ENCODE results near the gene GABRQ.

The GABRQ gene

DNA sequence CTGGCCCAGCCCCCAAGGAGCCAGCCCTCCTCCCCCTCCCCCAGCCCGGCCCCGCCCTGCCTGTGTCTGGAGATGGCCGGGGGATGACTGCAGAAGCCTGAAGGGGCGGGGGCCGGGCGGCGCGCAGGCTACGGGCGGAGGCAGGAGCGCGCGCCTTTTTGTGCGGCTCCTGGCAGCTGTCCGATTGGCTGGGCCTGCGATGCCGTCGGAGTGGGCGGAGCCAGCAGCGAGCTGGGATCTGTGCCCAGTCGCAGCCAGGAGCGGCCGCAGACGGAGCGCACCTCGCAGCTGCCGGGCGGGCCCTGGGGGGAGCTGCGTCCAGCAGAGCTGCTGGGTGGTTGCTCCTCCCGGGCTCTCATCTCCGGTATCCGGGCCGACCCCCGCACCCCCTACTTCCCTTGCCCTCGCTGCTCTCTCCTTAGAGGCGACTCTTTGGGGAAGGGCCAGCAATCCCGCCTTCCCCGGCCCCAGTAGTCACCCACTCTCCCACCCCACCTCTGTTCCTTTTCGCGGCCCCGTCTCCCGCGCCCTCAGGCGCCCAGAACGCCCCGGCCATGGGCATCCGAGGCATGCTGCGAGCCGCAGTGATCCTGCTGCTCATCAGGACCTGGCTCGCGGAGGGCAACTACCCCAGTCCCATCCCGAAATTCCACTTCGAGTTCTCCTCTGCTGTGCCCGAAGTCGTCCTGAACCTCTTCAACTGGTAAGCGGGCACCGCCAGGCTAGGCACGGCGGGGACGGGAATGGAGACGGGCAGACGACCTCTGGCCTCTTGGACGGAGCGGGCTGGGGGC, at the start of gene GABRQ:
Gene GABRQ (plus strand): TSS at position 247 of the 794 bp plus-strand sequence. CDS start 308 bp downstream, at position 555.
- DNase-seq, result no peak

DNA sequence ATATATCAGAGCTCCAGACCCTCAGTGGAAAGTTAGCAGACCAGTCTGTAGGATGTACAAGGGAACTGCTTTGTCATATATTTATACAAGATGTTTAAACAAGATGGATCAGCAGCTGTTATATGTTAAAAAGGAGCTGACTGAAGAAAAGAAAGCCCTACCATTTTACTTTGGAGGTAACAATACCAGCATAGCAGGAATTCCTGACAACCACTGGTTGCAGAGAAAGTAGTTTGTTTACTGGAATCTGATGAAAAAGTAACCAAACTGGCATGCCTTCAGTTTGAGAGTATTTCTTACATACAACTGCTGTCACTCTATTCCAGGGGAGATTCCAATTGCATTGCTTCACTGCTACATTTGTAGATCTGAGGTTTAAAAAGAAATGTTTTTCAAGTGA, 49.5 kb upstream of the GABRQ start:
- DNase-seq, result no peak

DNA sequence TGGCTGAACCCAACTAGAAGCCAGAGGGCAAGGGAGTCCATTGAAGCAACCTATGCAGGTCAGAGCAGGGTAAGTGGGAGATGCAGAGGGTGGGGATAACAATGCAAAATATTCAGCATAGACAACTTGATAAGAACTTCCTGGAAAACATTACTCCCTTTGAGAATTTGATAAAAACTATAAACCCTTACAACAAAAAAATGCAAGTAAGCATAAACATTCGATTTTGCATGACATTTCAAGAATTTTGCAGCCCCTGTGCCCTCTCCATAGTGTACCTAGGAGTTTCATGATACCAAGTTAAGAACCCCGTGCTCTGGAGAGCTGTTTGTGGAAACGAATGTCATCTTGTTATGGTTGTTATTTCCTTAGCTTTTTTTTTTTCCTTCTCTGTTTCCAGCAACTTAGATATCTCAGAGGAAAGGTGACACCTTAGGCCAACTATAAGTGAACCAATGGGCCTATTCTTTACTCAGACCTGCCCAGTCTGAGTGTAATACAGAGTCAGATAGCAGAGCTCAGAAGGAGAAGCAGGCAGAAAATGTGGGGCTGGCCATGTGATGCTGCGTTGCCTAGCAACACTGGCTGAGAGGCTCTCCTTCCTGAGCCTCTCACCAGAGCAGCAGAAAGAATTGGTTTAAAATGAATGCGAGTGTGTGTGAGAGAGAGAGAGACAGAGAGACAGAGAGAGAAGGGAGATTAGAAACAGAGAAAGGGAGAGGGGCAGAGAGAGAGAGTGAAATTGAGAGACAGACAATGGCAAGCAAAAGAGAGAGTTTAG, 36.7 kb upstream of the GABRQ start:
- no peak for DNase-seq

DNA sequence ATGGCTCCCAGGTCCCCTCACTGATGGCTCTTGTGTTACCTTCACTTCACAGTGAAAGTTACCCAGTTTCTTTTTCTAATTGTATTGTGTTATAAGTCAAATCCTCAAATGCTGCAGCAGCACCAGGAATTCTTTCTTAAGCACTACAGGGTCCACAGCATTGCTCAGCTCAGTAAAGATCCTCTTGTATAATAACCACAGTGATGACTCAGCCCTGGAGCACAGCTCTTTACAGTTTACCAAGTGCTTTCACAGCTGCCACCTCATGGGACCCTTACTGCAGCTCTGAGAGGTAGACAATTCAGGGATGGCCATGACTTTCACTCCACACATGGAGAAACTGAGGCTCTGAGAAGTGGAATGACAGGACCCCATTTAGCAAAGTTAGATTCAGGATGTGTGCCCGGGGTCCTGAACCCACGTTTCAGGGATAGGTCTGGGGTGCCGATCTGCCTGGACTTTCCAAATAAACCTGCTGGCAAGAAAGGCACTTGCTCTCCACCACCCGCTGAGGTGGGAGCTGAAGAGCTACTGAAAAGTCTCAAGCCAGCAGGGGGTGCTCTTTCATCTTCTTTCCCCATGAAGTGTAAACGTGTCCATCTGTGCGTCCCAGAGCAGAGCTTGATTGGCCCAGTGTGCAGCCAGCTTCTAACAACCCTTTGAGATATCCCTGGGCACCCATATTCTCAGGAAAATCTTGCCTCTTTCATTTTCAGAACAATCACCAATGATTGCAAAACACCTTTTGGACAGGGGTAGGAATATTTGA, 35.7 kb upstream of the GABRQ start:
- DNase-seq, result no peak

DNA sequence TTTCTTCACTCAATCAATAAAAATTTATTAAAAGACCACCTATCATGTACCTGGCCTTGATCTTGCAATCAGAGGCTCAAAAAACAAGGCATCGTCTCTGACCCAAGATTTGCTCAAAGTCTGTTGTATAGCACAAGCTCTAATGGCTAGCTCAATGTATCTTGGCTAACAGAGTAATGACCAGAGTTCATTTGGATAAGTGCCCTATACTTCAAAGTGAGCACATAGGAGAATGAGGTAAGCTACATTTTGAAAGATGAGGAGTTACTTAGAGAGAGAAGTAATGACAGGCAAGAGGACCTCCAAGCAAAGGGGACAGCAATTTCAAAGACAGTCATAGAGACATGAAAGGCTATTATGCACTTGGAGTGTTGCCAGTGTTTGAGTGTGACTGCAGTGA, 22.9 kb upstream of the GABRQ start:
- DNase-seq, result no peak

DNA sequence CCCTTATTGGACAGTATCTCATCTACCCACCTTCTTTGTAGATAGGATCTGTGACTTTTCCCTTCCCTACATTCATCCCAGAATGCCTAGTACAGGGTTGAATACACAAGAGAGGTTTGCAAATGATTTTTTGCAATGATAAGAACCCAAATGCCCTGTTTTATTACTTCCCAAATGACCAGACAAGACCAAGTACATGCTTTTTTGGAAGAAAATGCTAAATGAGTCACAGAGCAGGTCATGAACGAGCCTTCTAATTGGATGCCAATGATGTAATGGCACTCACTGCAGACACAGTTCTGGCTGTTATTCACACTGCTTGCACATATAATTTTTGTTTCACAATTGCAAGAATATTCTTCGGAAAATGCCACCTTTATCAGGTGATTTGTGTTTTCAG, 17.8 kb upstream of the GABRQ start:
- no peak for DNase-seq

DNA sequence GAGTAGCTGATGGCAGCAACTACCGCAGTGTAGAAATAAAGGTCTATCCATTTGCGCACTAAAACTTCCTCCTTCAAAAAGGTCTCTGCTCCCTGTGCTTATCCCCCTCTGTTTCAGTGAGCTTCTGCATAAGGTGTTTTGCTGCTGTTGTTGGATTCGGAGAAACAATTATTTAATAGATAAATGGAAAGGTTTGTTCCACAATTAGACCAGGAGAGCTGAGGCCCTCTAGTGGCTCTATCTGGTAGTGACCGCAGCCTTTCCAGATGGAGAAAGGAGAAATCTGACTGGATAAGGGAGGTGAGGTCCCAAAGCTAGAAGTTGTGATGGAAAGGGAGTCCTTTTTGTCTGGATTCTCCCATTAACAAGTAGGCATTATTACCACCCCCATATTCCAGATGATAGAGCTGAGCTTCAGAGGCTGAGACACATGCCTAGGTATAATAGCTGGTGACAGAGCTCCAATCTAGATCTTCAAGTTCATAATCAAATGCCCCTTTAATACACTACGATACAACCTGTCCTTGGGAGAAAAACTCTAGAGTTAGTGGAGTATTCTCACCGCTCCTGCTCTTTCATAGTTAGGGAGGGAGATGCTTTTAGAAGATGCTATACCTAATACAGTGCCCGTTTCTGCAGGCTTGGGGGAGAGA, 5.1 kb upstream of the GABRQ start:
- peak in 1 of 2 donors; percentile 13 for DNase-seq

DNA sequence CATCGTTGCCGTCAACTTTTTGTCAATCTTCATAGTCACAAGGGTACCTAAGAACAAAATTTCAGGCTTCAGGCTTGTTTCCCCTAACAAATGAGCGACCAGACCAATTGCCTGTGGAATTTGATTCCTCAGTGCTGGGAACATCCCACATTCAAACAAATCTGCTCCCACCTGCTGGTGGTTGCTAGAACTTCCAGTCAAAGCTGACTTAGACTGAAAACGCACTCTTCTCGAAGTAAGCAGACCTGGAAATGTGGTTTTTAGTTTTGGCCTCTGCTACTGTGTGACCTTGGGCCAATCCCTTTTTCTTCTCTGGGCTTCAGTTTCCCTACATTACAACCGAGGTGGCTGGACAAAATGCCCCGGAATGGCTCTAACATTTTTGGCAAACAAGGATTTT, 1.8 kb upstream of the GABRQ start:
- no peak for DNase-seq

DNA sequence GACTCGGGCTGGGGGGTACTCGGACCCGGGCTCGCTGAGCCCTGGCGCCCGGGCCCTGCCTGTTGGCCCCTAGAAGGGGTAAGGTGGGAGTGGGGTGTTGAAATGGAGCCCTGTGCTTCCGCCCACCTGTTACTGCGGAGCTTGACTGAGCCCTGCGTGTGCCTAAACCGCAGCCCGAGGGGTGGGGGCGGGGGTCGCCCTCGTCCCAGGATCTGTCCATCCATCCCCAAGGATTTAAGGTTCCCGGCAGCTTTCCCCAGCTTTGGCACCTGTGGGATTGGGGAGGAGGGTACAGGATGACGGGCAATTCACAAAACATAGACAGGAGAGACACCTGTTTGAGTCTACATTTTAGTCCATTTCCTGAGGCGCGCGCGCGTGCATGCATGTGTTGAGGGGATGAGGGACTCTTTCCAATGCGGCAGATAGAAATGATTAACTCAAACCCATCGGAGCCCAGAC, 779 bp downstream of the GABRQ start:
- DNase-seq, result no peak

DNA sequence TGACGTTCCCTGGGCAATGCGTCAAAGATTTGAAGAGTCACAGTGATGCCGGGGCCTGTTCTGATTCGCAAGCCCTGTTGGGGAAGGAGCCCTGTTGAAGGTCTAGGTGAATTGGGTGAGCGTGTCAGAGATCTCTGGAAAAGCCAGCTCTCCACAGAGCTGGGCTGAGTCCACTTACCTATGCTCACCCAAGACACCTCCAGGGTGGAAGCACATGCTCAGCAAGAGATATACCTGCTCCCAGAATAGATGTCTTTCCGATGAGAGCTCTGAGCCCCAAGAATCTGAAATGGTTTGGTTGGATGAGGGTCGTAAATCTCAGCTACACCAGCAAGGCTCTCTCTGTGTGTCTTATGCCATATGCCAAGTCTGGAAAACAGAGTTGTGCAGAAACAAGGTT, 1.7 kb downstream of the GABRQ start:
- no peak for DNase-seq

DNA sequence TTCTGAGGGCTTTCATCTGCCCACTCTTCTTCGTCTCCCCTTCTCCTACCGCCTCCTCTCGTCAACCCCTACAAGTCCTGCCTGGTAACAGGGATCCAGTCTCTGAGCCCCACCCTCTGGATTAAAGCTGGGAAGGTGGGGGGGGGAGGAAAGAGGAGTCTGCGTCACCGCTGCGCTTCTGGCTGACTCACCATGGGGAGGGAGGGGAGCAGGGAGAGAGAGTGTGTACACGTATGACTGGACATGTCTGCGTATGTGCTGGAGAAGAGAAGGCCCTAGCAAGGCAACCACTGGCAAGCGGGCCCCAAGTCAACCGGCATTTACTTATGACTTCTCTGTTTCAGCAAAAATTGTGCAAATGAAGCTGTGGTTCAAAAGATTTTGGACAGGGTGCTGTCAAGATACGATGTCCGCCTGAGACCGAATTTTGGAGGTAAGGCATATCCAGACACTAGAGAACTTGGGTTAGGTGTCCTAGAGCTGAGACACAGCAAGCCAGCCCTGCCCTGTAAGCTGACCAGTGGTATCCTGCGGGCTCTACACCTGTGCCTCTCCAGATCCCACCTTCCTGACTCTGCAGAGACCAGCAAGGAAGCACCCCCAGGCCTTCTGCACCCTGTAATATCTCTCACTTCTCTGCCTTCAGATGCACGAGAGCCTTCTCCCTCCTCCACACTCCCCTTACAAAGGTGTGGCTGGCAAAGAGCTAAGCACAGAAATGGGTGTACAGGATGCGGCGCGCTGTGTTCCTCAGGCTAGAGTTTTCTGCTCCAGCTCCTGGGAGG, 2.5 kb downstream of the GABRQ start:
- no peak for DNase-seq

DNA sequence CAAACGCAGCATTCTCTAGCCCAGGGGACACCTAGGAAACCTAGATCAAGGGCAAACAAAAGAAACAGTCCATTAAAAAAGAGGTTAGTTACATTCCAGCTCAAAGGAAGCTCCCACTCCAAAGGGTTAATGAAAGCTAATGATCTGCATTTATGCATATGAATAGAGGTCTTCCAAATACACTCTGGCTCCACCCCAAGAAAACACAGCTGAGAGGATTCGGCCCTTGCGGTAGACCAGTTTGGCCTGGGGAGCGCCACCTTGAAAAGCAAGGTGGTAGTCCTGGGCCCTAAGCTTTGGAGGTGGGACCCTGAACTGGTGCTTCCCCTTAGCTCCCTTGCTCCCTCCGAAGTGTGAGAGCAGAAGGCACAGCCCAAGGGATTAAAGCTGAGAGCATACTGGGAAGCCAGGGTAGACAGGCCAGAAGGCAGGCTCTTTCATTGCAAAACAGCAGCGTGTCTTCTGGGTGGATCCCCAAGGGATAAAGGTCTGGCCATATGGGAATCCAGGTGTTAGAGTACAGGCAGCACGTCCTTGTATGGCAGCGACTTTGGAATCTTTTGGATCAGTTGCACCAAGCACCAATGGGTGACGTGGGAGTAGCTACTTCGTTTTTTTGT, 3.7 kb downstream of the GABRQ start:
- DNase-seq, result no peak

DNA sequence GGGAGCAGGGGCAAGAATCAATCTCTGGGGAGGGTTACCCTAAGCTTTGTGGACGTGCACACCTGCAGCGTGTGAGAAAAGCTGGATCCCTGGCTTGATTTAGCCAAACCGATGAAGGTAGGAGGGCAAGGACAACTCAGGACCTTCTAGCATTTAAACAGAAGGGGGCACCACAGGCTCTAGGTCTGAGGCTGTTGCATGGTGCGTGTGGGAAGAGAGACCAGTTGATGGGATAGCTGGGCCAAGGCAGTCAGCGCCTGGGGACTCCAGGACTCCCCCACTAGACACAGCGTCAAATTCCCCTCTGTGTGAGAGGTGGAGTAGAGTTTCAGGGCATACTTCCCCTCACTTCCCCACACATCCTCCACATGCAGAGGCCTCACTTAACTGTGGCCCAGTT, 4.3 kb downstream of the GABRQ start:
- DNase-seq, result no peak

DNA sequence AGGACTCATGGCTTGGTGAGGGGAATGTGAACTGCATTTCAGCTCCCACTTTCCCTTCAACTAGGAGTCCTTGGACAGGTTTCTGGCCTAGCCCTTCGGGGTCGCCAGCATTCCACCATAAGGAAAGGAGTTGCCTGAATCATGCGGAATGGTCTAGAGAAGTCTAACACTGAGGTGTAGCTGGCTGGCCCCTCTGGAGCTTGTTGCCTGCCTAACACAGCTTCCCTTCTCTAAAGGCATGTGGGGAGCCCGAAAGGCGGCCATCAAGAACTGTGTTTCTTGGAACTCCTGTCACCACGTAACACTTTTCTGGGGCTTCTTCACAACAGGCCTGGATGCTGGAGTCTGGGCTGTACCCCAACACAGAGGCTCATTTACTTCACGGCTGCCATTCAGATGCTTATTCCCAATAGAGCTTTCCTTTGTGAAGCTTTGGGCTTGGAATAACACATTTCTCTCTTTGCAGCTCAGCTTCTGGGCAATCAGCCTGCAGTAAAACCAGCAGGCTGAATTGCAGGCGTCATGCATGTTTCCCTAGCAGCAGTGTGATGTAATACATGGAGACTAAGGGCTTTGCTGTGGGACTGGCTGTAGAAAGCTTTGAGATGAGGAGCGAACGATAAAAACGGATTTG, 5.4 kb downstream of the GABRQ start:
- DNase-seq, result no peak

DNA sequence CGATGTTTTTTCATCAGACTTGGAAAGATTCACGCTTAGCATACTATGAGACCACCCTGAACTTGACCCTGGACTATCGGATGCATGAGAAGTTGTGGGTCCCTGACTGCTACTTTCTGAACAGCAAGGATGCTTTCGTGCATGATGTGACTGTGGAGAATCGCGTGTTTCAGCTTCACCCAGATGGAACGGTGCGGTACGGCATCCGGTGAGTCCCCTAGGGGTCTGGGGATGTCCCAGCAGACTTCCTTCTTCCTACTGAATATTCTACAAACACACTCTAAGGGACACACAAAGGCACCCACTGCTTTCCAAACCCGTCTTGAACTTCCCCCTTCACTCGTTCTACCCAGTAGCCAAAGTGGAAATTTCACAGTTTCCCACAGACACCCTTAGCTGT, 9.3 kb downstream of the GABRQ start:
- DNase-seq, result no peak

DNA sequence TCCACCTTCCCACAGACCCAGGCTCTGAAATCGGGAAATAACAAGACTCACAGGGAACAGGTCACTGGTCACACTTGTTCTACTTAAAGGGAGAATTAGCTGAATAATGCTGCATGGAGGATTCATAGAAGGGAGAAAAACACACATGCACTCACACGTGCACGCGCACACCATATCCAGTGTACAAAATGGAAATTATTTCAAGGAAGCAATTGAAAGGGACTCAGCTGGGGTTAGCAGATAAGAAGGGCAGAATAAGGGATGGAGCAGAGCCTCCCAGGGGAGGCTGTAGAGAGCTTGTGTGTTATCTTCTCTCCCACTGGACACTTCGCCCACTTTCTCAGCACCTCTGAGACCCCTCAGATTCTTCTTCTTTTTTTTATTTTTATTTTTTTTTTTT, 10.3 kb downstream of the GABRQ start:
- DNase-seq, result no peak

DNA sequence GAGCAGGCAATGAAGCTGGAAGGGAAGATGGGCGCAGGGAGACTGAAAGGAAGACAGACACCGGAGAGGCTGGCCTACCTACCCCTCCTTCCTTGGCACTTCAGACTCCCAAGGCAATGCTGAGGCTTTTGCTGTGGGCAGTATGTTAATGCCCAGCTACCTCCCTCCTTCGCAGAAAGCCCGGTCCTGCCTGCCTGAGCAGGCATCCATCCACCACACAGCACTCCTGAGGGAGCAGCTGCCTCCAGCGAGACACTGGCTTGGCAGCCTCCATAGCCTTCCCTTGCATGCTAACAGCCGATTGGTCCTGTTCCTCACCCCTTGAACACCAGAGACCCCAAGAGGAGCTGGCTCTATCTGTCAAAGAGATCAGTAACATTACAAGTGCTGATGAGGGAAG, 14.4 kb downstream of the GABRQ start:
- no peak for DNase-seq

DNA sequence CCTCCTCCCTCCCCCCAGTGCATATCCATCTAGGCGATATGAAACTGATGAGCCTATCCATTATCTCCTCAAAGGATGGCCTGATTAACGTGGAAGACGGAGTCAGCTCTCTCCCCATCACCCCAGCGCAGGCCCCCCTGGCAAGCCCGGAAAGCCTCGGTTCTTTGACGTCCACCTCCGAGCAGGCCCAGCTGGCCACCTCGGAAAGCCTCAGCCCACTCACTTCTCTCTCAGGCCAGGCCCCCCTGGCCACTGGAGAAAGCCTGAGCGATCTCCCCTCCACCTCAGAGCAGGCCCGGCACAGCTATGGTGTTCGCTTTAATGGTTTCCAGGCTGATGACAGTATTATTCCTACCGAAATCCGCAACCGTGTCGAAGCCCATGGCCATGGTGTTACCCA, 14.8 kb downstream of the GABRQ start:
- no peak for DNase-seq

DNA sequence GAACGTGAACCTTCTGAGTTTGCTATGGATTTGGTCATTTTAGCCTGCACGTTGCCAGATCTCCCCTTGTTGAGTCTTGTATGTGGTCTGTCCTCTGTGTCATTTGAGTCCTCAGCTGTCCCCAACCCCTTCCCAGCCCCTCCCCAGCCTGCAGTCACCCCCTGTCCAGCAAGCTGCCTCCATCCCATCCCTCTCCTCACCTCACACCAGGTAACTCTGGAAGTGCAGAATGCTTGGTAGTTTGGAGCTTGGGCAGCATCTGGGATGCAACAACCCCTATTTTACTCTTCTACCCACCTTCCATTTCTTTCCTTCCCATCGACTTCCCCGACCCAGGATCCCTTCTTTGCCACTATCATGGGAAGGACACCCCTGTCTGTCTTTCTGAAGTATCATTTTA, 18.4 kb downstream of the GABRQ start:
- no peak for DNase-seq

DNA sequence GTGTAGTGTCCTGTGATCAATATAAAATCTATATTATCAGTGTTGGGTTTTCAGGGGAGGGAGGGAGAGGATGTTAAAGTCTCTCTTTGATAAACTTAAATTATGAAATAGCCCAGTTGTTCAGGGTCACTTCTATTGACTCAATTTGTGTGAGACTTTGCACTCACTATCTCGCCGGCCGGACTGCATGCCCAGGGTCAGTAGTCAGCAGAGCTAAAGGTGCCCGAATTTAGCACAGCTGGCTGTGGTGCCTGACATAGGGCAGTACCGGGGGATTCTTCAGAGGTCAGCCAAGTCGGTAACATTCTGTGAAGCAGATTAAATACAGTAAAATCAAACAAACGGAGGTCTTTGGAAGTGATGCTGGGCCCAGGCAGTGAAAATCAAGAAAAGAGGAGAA, 19.2 kb downstream of the GABRQ start:
- DNase-seq, result no peak

DNA sequence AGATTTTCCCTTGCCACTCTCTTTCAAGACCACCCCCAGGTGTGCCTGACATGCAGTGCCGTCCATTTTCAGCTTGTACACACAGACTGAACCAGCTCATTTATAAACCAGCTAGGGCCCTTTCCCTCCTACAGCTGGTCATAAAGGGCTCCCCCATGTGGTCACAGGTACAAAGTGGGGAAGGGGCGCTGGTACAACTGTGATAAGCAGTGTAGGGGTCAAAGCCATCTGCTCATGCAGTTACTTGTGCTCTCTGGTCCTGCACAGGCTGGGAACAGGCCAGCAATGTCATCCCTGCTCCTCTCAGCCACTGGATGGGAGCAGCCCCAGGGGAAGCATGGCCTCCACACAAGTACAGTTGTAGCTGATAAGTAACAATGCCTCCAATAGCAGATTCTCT, 20.6 kb downstream of the GABRQ start:
- DNase-seq, result no peak
